Right atrium auricular region (tissue), 2 donors: ENCODE measurements around the gene CEP350. TPM values are rescaled to one million over a fixed set of nuclear protein-coding genes. Genes with fewer than 3 reads are reported as not detected.

Experiments used
- DNase-seq: peaks from one replicate; pipeline ENCODE4 v3.0.0-alpha.2; 2019; ENCODE audit warnings: low spot score
- H3K27ac ChIP-seq, 2 donors: fragments of 200-600 bp; sonication (generic); 1 replicate in 1 of 2; 2 replicates in 1 of 2; pipeline ENCODE4 v1.5.1; 2016 to 2019
- H3K27me3 ChIP-seq, 2 donors: fragments of 200-600 bp; sonication (generic); one replicate each; pipeline versions ENCODE4 v1.5.1 to v1.6.0; 2017 to 2019
- H3K36me3 ChIP-seq: fragments of 200-600 bp; sonication (generic); one replicate; pipeline ENCODE4 v1.5.1; 2016
- H3K4me1 ChIP-seq, 2 donors: fragments of 200-600 bp; sonication (generic); one replicate each; pipeline versions ENCODE4 v1.5.1 to v1.6.0; 2017 to 2019
- H3K4me3 ChIP-seq, 2 donors: fragments of 200-600 bp; sonication (generic); 1 replicate in 1 of 2; 2 replicates in 1 of 2; pipeline ENCODE4 v1.5.1; 2017 to 2019; ENCODE audit warnings: mild to moderate bottlenecking in 1 of 2, moderate library complexity in 1 of 2
- H3K9me3 ChIP-seq, 2 donors: fragments of 200-600 bp; sonication (generic); one replicate each; pipeline ENCODE4 v1.5.1; 2019
- total RNA-seq, 2 donors: library from RNA; depleted of rRNA; stranded (reverse); fragments of >200 nt; gene quantifications; one replicate each; pipeline ENCODE4 v1.1.0, GENCODE V29; 2016
- TF ChIP-seq, protein P1 (sequence below), 2 donors: fragments of 200-600 bp; sonication (generic); IDR thresholded peaks; one replicate each; pipeline ENCODE4 v1.5.1; 2019; ENCODE audit warnings: antibody characterized with exemption in 2 of 2

Gene CEP350
- total RNA-seq, 2 donors from 2014 or later: 55.3 to 56.1 TPM

- Histone ChIP-seq H3K4me1 (peaks cover 0 to 50% of the 10 kb centered on the region in 2 donors), H3K27ac (peak overlapping the region; percentile 28 to 85), H3K27me3 (no peaks in the 10 kb centered on the region), H3K36me3 (no peaks in the 10 kb centered on the region), H3K9me3 (no peaks in the 10 kb centered on the region), H3K4me3 (no peak overlapping the region)
- TF ChIP-seq, protein P1, sequence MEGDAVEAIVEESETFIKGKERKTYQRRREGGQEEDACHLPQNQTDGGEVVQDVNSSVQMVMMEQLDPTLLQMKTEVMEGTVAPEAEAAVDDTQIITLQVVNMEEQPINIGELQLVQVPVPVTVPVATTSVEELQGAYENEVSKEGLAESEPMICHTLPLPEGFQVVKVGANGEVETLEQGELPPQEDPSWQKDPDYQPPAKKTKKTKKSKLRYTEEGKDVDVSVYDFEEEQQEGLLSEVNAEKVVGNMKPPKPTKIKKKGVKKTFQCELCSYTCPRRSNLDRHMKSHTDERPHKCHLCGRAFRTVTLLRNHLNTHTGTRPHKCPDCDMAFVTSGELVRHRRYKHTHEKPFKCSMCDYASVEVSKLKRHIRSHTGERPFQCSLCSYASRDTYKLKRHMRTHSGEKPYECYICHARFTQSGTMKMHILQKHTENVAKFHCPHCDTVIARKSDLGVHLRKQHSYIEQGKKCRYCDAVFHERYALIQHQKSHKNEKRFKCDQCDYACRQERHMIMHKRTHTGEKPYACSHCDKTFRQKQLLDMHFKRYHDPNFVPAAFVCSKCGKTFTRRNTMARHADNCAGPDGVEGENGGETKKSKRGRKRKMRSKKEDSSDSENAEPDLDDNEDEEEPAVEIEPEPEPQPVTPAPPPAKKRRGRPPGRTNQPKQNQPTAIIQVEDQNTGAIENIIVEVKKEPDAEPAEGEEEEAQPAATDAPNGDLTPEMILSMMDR (IDR thresholded peaks at IDR 0.05): no peak
- no peak for DNase-seq
These were observed 17.2 kb downstream of the CEP350 start for GRCh38 chr1:179971563-179972496.

- H3K27ac ChIP-seq: no peak overlapping the region
- peaks cover 0 to 61% of the 10 kb centered on the region in 2 donors for H3K4me1 ChIP-seq
- H3K36me3 ChIP-seq: no peaks in the 10 kb centered on the region
- DNase-seq: no peak
- H3K4me3 ChIP-seq: no peak overlapping the region
- H3K27me3 ChIP-seq: no peaks in the 10 kb centered on the region
- TF ChIP-seq, protein P1 (IDR thresholded peaks at IDR 0.05): no peak
- H3K9me3 ChIP-seq: no peaks in the 10 kb centered on the region
These were observed 18.8 kb downstream of the CEP350 start for GRCh38 chr1:179973198-179974110.

DNA sequence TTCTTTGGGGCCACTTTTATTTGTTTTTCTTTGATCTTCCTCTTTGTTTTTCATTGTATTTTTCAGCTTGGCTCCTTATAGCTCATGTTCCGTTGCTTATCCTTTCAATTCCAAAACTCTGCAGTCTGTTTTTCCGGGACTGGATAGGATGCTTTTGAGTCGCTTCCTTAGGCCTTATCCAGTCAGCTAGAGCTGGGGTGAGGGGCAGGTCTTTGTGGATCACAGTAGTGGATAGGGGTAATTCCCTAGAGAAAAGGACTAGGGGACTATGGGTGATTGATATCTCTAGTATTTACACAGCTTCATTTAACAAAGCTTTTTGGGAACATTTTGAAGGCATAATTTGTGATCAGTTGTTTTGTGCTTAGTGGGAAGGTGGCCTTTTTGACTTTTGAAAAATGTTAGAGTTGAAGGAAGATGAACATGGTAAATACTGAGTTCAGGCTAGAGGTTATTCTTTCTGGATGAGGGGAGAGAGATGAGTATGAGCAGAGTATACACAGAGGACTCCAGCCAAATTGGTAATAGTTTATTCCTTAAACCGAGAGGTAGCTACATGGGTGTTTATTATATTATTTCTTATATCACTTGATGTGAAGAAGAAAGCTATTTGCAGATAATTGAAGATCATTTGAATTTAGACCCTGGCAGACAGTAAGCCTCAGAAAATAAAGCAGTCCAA is 22.5 kb downstream of the CEP350 start:
- Histone ChIP-seq H3K4me3 (no peak overlapping the region), H3K4me1 (peaks cover 0 to 30% of the 10 kb centered on the region in 2 donors), H3K27me3 (no peaks in the 10 kb centered on the region), H3K36me3 (no peaks in the 10 kb centered on the region), H3K27ac (peak overlapping the region in 1 of 2 donors; percentile 21), H3K9me3 (no peaks in the 10 kb centered on the region)
- DNase-seq: no peak
- TF ChIP-seq, protein P1 (IDR thresholded peaks at IDR 0.05): no peak

DNA sequence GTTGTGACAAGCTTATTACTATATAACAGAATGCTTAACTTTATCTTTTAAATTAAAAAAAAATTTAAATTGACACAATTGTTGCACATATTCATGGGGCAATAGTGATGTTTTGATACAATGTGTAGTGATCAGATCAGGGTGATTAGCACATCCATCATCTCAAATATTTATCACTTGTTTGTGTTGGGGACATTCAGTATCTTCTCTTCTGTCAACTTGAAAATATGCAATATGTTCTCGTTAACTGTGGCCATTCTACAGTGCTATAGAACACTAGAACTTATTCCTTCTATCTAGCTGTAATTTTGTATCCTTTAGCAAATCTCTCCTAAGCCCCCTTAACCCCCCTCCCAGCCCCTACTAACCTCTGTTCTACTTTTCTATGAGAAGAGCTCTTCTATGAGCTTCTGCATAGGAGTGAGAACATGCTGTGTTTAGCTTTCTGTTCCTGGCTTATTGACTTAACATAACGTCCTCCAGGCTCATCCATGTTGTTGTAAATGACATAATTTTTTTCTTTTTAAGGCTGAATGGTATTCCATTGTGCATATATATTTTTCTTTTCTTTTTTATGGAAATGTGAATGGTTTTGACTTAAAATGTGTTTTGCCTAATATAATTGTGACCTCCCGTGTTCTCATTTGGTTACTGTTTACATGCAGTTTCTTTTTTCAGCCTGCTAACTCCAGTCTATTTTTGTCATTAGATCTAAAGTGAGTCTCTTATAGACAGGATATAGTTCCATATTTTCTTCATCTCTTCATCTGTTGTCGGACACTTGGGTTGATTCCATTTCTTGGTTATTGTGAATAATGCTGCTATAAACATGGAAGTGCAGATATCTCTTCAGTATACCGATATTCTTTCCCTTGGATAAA is 23.8 kb downstream of the CEP350 start:
- no peaks in the 10 kb centered on the region for H3K36me3 ChIP-seq
- no peak overlapping the region for H3K4me3 ChIP-seq
- H3K4me1 ChIP-seq: peaks cover 0 to 25% of the 10 kb centered on the region in 2 donors
- no peak for DNase-seq
- TF ChIP-seq, protein P1 (IDR thresholded peaks at IDR 0.05): no peak
- peak overlapping the region in 1 of 2 donors; percentile 29 for H3K27ac ChIP-seq
- no peaks in the 10 kb centered on the region for H3K9me3 ChIP-seq
- H3K27me3 ChIP-seq: no peaks in the 10 kb centered on the region
